ENCODE data around the gene WDR45. TPM values are rescaled to one million over a fixed set of nuclear protein-coding genes. Genes with fewer than 3 reads are reported as not detected.

WDR45 gene
- total RNA-seq, 6 donors from 2014 or later = 55.9 to 165 (median 74.2) TPM

DNA sequence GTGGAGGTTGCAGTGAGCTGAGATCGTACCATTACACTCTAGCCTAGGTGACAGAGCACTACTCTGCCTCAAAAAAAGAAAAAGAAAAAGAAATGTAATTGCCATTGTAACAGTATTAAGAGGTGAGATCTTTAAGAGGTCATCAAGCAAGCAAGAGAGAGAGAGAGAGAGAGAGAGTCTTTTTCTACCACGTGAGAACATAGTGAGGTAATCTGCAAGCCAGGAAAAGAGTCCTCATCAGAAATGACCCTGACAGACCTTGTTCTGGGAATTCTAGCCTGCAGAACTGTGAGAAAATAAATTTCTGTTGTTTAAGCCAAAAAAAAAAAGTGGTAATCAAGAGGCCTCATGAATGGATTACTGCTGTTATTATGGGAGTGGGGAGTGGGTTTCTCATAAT is 29.0 kb upstream of the WDR45 start:
- H3K27me3 ChIP-seq = no peaks in the 10 kb centered on the region
- H3K27ac ChIP-seq = no peak overlapping the region
- no peaks in the 10 kb centered on the region for H3K4me1 ChIP-seq
- 61 to 73% methylated on average over 2 of the region's 2 CpGs for WGBS, 2 donors
- H3K9me3 ChIP-seq = no peaks in the 10 kb centered on the region
- ATAC-seq (ENCODE audit: low FRiP score in 2 of 2) (no peak), DNase-seq (no peak)
- TF ChIP-seq, protein P1, sequence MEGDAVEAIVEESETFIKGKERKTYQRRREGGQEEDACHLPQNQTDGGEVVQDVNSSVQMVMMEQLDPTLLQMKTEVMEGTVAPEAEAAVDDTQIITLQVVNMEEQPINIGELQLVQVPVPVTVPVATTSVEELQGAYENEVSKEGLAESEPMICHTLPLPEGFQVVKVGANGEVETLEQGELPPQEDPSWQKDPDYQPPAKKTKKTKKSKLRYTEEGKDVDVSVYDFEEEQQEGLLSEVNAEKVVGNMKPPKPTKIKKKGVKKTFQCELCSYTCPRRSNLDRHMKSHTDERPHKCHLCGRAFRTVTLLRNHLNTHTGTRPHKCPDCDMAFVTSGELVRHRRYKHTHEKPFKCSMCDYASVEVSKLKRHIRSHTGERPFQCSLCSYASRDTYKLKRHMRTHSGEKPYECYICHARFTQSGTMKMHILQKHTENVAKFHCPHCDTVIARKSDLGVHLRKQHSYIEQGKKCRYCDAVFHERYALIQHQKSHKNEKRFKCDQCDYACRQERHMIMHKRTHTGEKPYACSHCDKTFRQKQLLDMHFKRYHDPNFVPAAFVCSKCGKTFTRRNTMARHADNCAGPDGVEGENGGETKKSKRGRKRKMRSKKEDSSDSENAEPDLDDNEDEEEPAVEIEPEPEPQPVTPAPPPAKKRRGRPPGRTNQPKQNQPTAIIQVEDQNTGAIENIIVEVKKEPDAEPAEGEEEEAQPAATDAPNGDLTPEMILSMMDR (IDR thresholded peaks at IDR 0.05) = no peak
- TF ChIP-seq EP300 (IDR thresholded peaks at IDR 0.05) = no peak
- TF ChIP-seq POLR2AphosphoS5 (IDR thresholded peaks at IDR 0.05) = no peak
- TF ChIP-seq POLR2A (IDR thresholded peaks at IDR 0.05) = no peak
- peaks cover 0 to 20% (median 6%) of the 10 kb centered on the region in 4 donors for H3K36me3 ChIP-seq
- no peak overlapping the region for H3K4me3 ChIP-seq

DNA sequence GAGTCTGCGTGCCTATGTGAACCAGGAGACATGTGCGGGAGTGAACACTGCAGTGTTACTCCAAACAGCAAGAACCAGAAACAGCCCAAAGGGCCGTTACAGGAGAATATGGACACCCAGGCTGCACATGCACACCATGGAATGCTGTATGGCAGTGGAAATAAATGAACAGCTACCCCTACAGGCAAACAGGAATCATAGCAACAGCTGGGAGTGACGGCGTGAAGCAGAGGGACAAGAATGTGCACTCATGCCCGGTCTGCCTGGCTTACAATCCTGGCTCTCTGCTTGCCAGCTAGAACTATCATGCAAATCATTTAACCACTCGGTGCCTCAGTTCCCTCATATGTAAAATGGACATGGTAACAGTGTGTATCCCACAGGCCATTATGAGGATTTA is 27.2 kb upstream of the WDR45 start:
- 10 to 41% methylated on average over 2 to 7 of the region's 7 CpGs for WGBS, 2 donors
- ATAC-seq (ENCODE audit: low FRiP score in 2 of 2) = peak; percentile 59 to 66

DNA sequence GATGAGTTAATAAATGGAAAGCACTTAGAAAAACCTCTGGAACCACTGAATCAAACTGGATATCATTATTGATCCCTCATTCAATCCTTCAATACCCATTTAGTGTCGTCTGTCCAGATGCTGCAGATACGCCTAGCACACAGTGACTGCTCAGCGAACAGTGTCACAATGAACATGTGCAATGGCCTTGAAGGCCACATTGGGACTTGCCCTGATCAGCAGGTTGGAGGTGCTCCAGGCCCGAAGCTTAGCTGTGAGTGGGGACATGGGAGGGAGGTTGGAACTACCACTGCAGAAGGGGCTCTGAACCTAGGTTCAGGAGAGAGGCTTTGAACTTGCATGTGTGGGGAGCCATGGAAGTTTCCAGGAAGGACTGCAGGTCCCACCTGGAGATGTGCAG is 26.6 kb upstream of the WDR45 start:
- no peaks in the 10 kb centered on the region for H3K27me3 ChIP-seq
- DNase-seq = no peak
- TF ChIP-seq, protein P1 (IDR thresholded peaks at IDR 0.05) = no peak
- no peak for TF ChIP-seq POLR2AphosphoS5 (IDR thresholded peaks at IDR 0.05)
- TF ChIP-seq EP300 (IDR thresholded peaks at IDR 0.05) = no peak
- no peak for TF ChIP-seq POLR2A (IDR thresholded peaks at IDR 0.05)
- H3K4me3 ChIP-seq = no peak overlapping the region
- no peaks in the 10 kb centered on the region for H3K9me3 ChIP-seq
- peaks cover 0 to 2% (median 0%) of the 10 kb centered on the region in 4 donors for H3K4me1 ChIP-seq
- WGBS, 2 donors = 86 to 100% methylated on average over 1 to 4 of the region's 4 CpGs
- no peak for ATAC-seq (ENCODE audit: low FRiP score in 2 of 2)
- no peaks in the 10 kb centered on the region for H3K36me3 ChIP-seq
- H3K27ac ChIP-seq = no peak overlapping the region

More for the DNA sequence above, 27.2 kb upstream of the WDR45 start:
- Histone ChIP-seq H3K27me3 (no peaks in the 10 kb centered on the region), H3K9me3 (no peaks in the 10 kb centered on the region), H3K4me3 (no peak overlapping the region), H3K27ac (no peak overlapping the region), H3K36me3 (peaks cover 0 to 3% (median 0%) of the 10 kb centered on the region in 4 donors), H3K4me1 (no peaks in the 10 kb centered on the region)
- peak in 1 of 2 donors; percentile 33 for DNase-seq
- TF ChIP-seq POLR2AphosphoS5 (IDR thresholded peaks at IDR 0.05) = no peak
- TF ChIP-seq POLR2A (IDR thresholded peaks at IDR 0.05) = no peak
- no peak for TF ChIP-seq EP300 (IDR thresholded peaks at IDR 0.05)
- TF ChIP-seq, protein P1 (IDR thresholded peaks at IDR 0.05) = peak in 5 of 6 experiments; percentile 21 to 55 (median 41)

DNA sequence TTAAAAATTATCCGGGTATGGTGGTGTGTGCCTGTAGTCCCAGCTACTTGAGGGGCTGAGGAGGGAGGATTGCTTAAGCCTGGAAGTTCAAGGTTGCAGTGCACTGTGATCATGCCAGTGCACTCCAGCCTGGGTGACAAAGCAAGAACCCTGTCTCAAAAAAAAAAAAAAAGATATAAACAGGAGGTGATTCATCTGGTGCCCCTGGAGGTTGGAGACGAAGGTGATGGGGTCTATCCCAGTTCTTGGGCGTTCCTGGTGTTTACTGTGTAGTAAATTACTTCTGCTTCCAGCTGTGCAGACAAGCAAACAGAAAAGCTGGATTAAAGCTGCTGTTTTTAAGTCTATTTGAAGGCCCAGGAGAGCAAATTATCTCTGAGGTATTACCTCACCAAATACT is 23.9 kb upstream of the WDR45 start:
- no peak for TF ChIP-seq EP300 (IDR thresholded peaks at IDR 0.05)
- TF ChIP-seq, protein P1 (IDR thresholded peaks at IDR 0.05) = no peak
- TF ChIP-seq POLR2A (IDR thresholded peaks at IDR 0.05) = no peak
- no peak for TF ChIP-seq POLR2AphosphoS5 (IDR thresholded peaks at IDR 0.05)
- ATAC-seq (ENCODE audit: low FRiP score in 2 of 2) = no peak
- no peak for DNase-seq
- H3K9me3 ChIP-seq = peaks cover 0 to 4% (median 0%) of the 10 kb centered on the region in 4 donors
- no peaks in the 10 kb centered on the region for H3K27me3 ChIP-seq
- 73 to 79% methylated on average over 3 of the region's 3 CpGs for WGBS, 2 donors
- H3K4me3 ChIP-seq = no peak overlapping the region
- peaks cover 0 to 2% (median 0%) of the 10 kb centered on the region in 4 donors for H3K4me1 ChIP-seq
- no peaks in the 10 kb centered on the region for H3K36me3 ChIP-seq
- H3K27ac ChIP-seq = no peak overlapping the region

DNA sequence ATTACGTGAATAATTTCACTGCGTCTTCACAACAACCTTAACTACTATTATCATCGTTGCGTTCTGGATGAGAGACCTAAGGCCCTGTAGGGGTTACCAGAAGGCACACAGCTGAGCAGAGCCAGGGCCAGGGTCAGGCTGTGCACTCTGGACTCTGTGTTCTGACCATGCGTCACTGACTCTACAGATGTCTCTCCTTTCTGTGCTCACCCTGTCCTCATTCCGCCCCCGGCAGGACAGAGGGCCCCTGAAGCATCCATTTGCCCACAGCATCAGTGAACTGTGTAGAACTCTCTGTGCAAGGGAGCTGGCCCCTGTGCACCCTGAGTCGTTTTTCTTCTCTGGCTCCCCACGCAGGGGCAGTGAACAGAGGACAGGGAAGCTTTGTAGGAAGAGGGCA is 22.5 kb upstream of the WDR45 start:
- no peak for DNase-seq
- Histone ChIP-seq H3K36me3 (no peaks in the 10 kb centered on the region), H3K4me1 (peaks cover 0 to 2% (median 0%) of the 10 kb centered on the region in 4 donors), H3K27me3 (no peaks in the 10 kb centered on the region), H3K9me3 (peaks cover 0 to 4% (median 0%) of the 10 kb centered on the region in 4 donors), H3K27ac (no peak overlapping the region), H3K4me3 (no peak overlapping the region)
- no peak for TF ChIP-seq EP300 (IDR thresholded peaks at IDR 0.05)
- TF ChIP-seq POLR2A (IDR thresholded peaks at IDR 0.05) = no peak
- no peak for TF ChIP-seq POLR2AphosphoS5 (IDR thresholded peaks at IDR 0.05)
- TF ChIP-seq, protein P1 (IDR thresholded peaks at IDR 0.05) = no peak
- WGBS, 2 donors = 87 to 89% methylated on average over 9 of the region's 9 CpGs
- ATAC-seq (ENCODE audit: low FRiP score in 2 of 2) = no peak
